H9 (cell line): ENCODE measurements around the gene TK1. TPM values are rescaled to one million over a fixed set of nuclear protein-coding genes. Genes with fewer than 3 reads are reported as not detected.

Source experiments
- DNase-seq: peaks from one replicate; pipeline ENCODE4 v3.0.0-alpha.2; 2017
- H2AFZ ChIP-seq: one replicate; pipeline ENCODE4 v1.6.1; 2013; ENCODE audit warnings: mild to moderate bottlenecking, low read length, control low read depth, moderate library complexity
- H2AK5ac ChIP-seq: 2 replicates; pipeline ENCODE4 v1.6.1; 2013; ENCODE audit warnings: low read length, control low read depth, mixed read lengths; ENCODE audit not compliant: insufficient read length
- H2BK120ac ChIP-seq: one replicate; pipeline ENCODE4 v1.6.1; 2013; ENCODE audit warnings: low read depth, mild to moderate bottlenecking, low read length, control low read depth, inconsistent platforms; ENCODE audit not compliant: poor library complexity, severe bottlenecking
- H2BK12ac ChIP-seq: 2 replicates; pipeline ENCODE4 v1.6.1; 2013; ENCODE audit warnings: low read length, control low read depth, mixed read lengths, low read depth; ENCODE audit not compliant: insufficient read length
- H2BK15ac ChIP-seq: 2 replicates; pipeline ENCODE4 v1.6.1; 2013; ENCODE audit warnings: low read depth, low read length, control low read depth
- H2BK20ac ChIP-seq: one replicate; pipeline ENCODE4 v1.6.1; 2013; ENCODE audit warnings: low read depth, mild to moderate bottlenecking, low read length, control low read depth, inconsistent platforms; ENCODE audit not compliant: poor library complexity, severe bottlenecking
- H2BK5ac ChIP-seq: 2 replicates; pipeline ENCODE4 v1.6.1; 2013; ENCODE audit warnings: low read length, control low read depth, mixed read lengths; ENCODE audit not compliant: insufficient read length
- H3K14ac ChIP-seq: 2 replicates; pipeline ENCODE4 v1.6.1; 2013; ENCODE audit warnings: low read length, control low read depth; ENCODE audit not compliant: insufficient read depth
- H3K18ac ChIP-seq: 2 replicates; pipeline ENCODE4 v1.6.1; 2013; ENCODE audit warnings: low read depth, mild to moderate bottlenecking, mixed read lengths, low read length, control low read depth; ENCODE audit not compliant: insufficient read length
- H3K23ac ChIP-seq: 2 replicates; pipeline ENCODE4 v1.6.1; 2013; ENCODE audit warnings: low read length, control low read depth, mixed read lengths, low read depth; ENCODE audit not compliant: insufficient read length
- H3K23me2 ChIP-seq: 2 replicates; pipeline ENCODE4 v1.6.1; 2013; ENCODE audit warnings: low read depth, mild to moderate bottlenecking, mixed read lengths, low read length, control low read depth; ENCODE audit not compliant: insufficient read length, poor library complexity, severe bottlenecking
- H3K27ac ChIP-seq: 2 replicates; pipeline ENCODE4 v1.5.1; 2013; ENCODE audit warnings: low read length, control low read depth, mixed read lengths, low read depth; ENCODE audit not compliant: insufficient read length
- H3K27me3 ChIP-seq: 2 replicates; pipeline ENCODE4 v1.6.1; 2013; ENCODE audit warnings: low read length, control low read depth, inconsistent platforms; ENCODE audit not compliant: insufficient read depth
- H3K4ac ChIP-seq: 2 replicates; pipeline ENCODE4 v1.6.1; 2013; ENCODE audit warnings: low read depth, mild to moderate bottlenecking, control low read depth, inconsistent platforms, low read length, moderate library complexity
- H3K4me1 ChIP-seq: 2 replicates; pipeline ENCODE4 v1.6.1; 2013; ENCODE audit warnings: low read length, control low read depth, inconsistent platforms; ENCODE audit not compliant: insufficient read depth
- H3K4me2 ChIP-seq: 2 replicates; pipeline ENCODE4 v1.6.1; 2013; ENCODE audit warnings: low read length, control low read depth, mixed read lengths; ENCODE audit not compliant: insufficient read length, insufficient read depth
- H3K56ac ChIP-seq: 2 replicates; pipeline ENCODE4 v1.6.1; 2013; ENCODE audit warnings: low read depth, mild to moderate bottlenecking, mixed read lengths, low read length, control low read depth; ENCODE audit not compliant: insufficient read length
- H3K79me1 ChIP-seq: 2 replicates; pipeline ENCODE4 v1.6.1; 2013; ENCODE audit warnings: low read depth, mild to moderate bottlenecking, moderate library complexity, low read length, control low read depth, inconsistent platforms; ENCODE audit not compliant: insufficient read depth, poor library complexity, severe bottlenecking
- H3K79me2 ChIP-seq: 2 replicates; pipeline ENCODE4 v1.6.1; 2013; ENCODE audit warnings: low read length, control low read depth, inconsistent platforms; ENCODE audit not compliant: insufficient read depth
- H3K9ac ChIP-seq: 2 replicates; pipeline ENCODE4 v1.6.1; 2013; ENCODE audit warnings: low read length, control low read depth, mixed read lengths; ENCODE audit not compliant: insufficient read length; ENCODE audit errors: extremely low read depth
- H3K9me3 ChIP-seq: one replicate; pipeline ENCODE4 v1.6.1; 2013; ENCODE audit warnings: low read depth, low read length, inconsistent platforms; ENCODE audit not compliant: control insufficient read depth
- H3T11ph ChIP-seq: one replicate; pipeline ENCODE4 v1.6.1; 2013; ENCODE audit warnings: mild to moderate bottlenecking, low read length, control low read depth, inconsistent platforms
- H4K20me1 ChIP-seq: one replicate; pipeline ENCODE4 v1.6.1; 2013; ENCODE audit not compliant: control insufficient read depth, insufficient read length, insufficient read depth
- H4K5ac ChIP-seq: 2 replicates; pipeline ENCODE4 v1.6.1; 2013; ENCODE audit warnings: low read depth, mild to moderate bottlenecking, mixed read lengths, low read length, control low read depth; ENCODE audit not compliant: insufficient read length
- H4K8ac ChIP-seq: replicated peaks from 2 replicates; pipeline ENCODE4 v1.6.1; 2013; ENCODE audit warnings: low read length, control low read depth, mixed read lengths, low read depth; ENCODE audit not compliant: insufficient read length
- H4K91ac ChIP-seq: 2 replicates; pipeline ENCODE4 v1.6.1; 2013; ENCODE audit warnings: low read depth, mild to moderate bottlenecking, moderate library complexity, mixed read lengths, low read length, control low read depth; ENCODE audit not compliant: insufficient read length
- H3K27ac Mint-ChIP-seq, 3 experiments: 2 replicates in 2 of 3; 3 replicates in 1 of 3; pipeline ENCODE4 v1.8.0; 2020 to 2021; ENCODE audit warnings: mixed read lengths in 3 of 3, mild to moderate bottlenecking in 1 of 3, moderate library complexity in 1 of 3
- H3K27me3 Mint-ChIP-seq: 2 replicates; pipeline ENCODE4 v1.8.0; 2021; ENCODE audit warnings: low read depth, mild to moderate bottlenecking, moderate library complexity, mixed read lengths
- H3K36me3 Mint-ChIP-seq, 3 experiments: 2 replicates in 2 of 3; 3 replicates in 1 of 3; pipeline ENCODE4 v1.8.0; 2020 to 2021; ENCODE audit warnings: low read depth in 3 of 3, mixed read lengths in 3 of 3; ENCODE audit not compliant: insufficient read depth in 1 of 3
- H3K4me1 Mint-ChIP-seq, 2 experiments: 2 replicates each; pipeline ENCODE4 v1.8.0; 2020; ENCODE audit warnings: mixed read lengths in 2 of 2
- H3K4me3 Mint-ChIP-seq, 2 experiments: 2 replicates in 1 of 2; 3 replicates in 1 of 2; pipeline ENCODE4 v1.8.0; 2020 to 2021; ENCODE audit warnings: mild to moderate bottlenecking in 2 of 2, mixed read lengths in 2 of 2, moderate library complexity in 1 of 2
- H3K9me3 Mint-ChIP-seq, 2 experiments: 2 replicates in 1 of 2; 3 replicates in 1 of 2; pipeline ENCODE4 v1.8.0; 2020; ENCODE audit warnings: mild to moderate bottlenecking in 2 of 2, mixed read lengths in 2 of 2, moderate library complexity in 1 of 2
- WGBS: extraction: QIAGEN DNeasy Blood & Tissue Kit; methylation state at CpG from one replicate; pipeline ENCODE4 v1.1.7; 2013; ENCODE audit warnings: missing lambda C conversion rate, low lambda C conversion rate, mixed read lengths; ENCODE audit not compliant: insufficient read length; ENCODE audit errors: extremely low coverage; 5-methylcytosine and 5-hydroxymethylcytosine counted together
- total RNA-seq: library from RNA; stranded (reverse); gene quantifications from 2 replicates; pipeline ENCODE4 v1.2.1, GENCODE V29; 2021
- TF ChIP-seq, protein P1 (sequence below): fragments of 200-600 bp; sonication (generic); conservative IDR thresholded peaks from 3 replicates; pipeline ENCODE4 v1.8.0; 2021; ENCODE audit warnings: antibody characterized with exemption, mild to moderate bottlenecking

Gene TK1
- total RNA-seq, 1 experiment from 2014 or later: 95.8 TPM

DNA sequence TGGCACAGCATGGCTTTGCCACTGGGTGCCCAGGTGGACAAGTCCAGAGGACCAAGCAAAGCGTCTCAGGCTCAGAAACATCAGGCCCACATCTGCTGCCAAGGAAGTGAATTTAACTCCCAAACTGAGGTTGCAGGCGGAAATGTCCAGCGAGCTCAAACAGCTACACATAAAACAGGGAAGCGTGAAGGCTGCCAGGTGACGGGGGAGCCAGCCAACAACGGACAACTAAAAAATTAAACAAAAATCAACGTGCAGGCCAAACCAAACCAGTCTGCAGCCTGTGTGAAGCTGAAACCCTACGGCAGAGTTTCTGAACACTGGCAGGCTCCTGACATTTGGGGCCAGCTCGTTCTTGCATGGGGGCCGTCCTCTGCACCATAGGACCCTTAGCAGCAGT lies 2.5 kb downstream of the TK1 start:
- H3K27ac Mint-ChIP-seq: peak overlapping the region in 1 of 3 experiments; percentile 87; a peak in 2 of 7 replicates
- H3K4me1 Mint-ChIP-seq: peaks cover 24 to 31% of the 10 kb centered on the region in 2 experiments
- H3K79me1 ChIP-seq: peaks cover 2% of the 10 kb centered on the region
- no peak overlapping the region for H4K91ac ChIP-seq
- TF ChIP-seq, protein P1, sequence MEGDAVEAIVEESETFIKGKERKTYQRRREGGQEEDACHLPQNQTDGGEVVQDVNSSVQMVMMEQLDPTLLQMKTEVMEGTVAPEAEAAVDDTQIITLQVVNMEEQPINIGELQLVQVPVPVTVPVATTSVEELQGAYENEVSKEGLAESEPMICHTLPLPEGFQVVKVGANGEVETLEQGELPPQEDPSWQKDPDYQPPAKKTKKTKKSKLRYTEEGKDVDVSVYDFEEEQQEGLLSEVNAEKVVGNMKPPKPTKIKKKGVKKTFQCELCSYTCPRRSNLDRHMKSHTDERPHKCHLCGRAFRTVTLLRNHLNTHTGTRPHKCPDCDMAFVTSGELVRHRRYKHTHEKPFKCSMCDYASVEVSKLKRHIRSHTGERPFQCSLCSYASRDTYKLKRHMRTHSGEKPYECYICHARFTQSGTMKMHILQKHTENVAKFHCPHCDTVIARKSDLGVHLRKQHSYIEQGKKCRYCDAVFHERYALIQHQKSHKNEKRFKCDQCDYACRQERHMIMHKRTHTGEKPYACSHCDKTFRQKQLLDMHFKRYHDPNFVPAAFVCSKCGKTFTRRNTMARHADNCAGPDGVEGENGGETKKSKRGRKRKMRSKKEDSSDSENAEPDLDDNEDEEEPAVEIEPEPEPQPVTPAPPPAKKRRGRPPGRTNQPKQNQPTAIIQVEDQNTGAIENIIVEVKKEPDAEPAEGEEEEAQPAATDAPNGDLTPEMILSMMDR: no peak
- no peak overlapping the region for H2BK15ac ChIP-seq
- no peak overlapping the region for H3K4ac ChIP-seq
- no peaks in the 10 kb centered on the region for H3K9me3 Mint-ChIP-seq
- no peak overlapping the region for H3T11ph ChIP-seq
- H3K36me3 Mint-ChIP-seq: peaks cover 47 to 61% (median 59%) of the 10 kb centered on the region in 3 experiments
- H3K9ac ChIP-seq: no peak overlapping the region
- H3K56ac ChIP-seq: no peak overlapping the region
- no peak overlapping the region for H2BK120ac ChIP-seq
- no peaks in the 10 kb centered on the region for H3K27me3 Mint-ChIP-seq
- H3K23ac ChIP-seq: no peak overlapping the region
- peak overlapping the region; percentile 62 to 84; a peak in 3 of 5 replicates for H3K4me3 Mint-ChIP-seq
- H3K18ac ChIP-seq: no peak overlapping the region
- no peak overlapping the region for H4K8ac ChIP-seq
- no CpG with 5 or more reads among the region's 10 CpGs for WGBS
- H3K4me1 ChIP-seq: no peaks in the 10 kb centered on the region
- no peak overlapping the region for H4K5ac ChIP-seq
- H3K14ac ChIP-seq: no peak overlapping the region
- H3K79me2 ChIP-seq: peaks cover 9% of the 10 kb centered on the region; the same call in 1 of the 2 replicates
- H2AK5ac ChIP-seq: no peak overlapping the region
- H3K23me2 ChIP-seq: peaks cover 6% of the 10 kb centered on the region
- H2BK5ac ChIP-seq: no peak overlapping the region
- H4K20me1 ChIP-seq: no peaks in the 10 kb centered on the region
- H3K27me3 ChIP-seq: no peaks in the 10 kb centered on the region
- no peak overlapping the region for H2BK20ac ChIP-seq
- no peak overlapping the region for H2AFZ ChIP-seq
- H2BK12ac ChIP-seq: no peak overlapping the region
- no peaks in the 10 kb centered on the region for H3K9me3 ChIP-seq
- no peak overlapping the region for H3K27ac ChIP-seq
- no peak for DNase-seq
- no peak overlapping the region for H3K4me2 ChIP-seq
